ENCODE measurements around the gene MAP1S.
A peak's percentile ranks its signal among the peaks of the same experiment; 100 is the strongest.

The MAP1S gene

GRCh38 chr19:17687857-17688784 lies 31.2 kb upstream of the MAP1S start, which contains the start of gene UNC13A:
Gene UNC13A, minus strand, starts transcription at chr19:17688354. Its CDS starts 155 bp downstream, at chr19:17688199.
- DNase-seq: peak in 39 of 51 donors; percentile 4 to 76 (median 38)

GRCh38 chr19:17688853-17689595 lies 30.3 kb upstream of the MAP1S start:
- DNase-seq: no peak

GRCh38 chr19:17692566-17692965 lies 26.7 kb upstream of the MAP1S start:
- DNase-seq: no peak

GRCh38 chr19:17695198-17695597 lies 24.1 kb upstream of the MAP1S start:
- DNase-seq: no peak

- peak in 37 of 51 donors; percentile 3 to 69 (median 24) for DNase-seq
Measured at GRCh38 chr19:17703824-17704463, 15.3 kb upstream of the MAP1S start.

GRCh38 chr19:17706750-17707181 lies 12.5 kb upstream of the MAP1S start:
- peak in 37 of 51 donors; percentile 4 to 74 (median 37) for DNase-seq

- no peak for DNase-seq
Measured at GRCh38 chr19:17711851-17712250, 7.4 kb upstream of the MAP1S start.

GRCh38 chr19:17716309-17716929 lies 2.9 kb upstream of the MAP1S start:
- no peak for DNase-seq

GRCh38 chr19:17718550-17718946 lies 732 bp upstream of the MAP1S start:
- DNase-seq: no peak

GRCh38 chr19:17719730-17720400 lies 585 bp downstream of the MAP1S start:
- peak in 2 of 51 donors; percentile 11 to 53 for DNase-seq

- peak in 2 of 51 donors; percentile 17 to 53 for DNase-seq
Measured at GRCh38 chr19:17720440-17720839, 1.2 kb downstream of the MAP1S start.

- DNase-seq: no peak
Measured at GRCh38 chr19:17721111-17721628, 1.9 kb downstream of the MAP1S start.

GRCh38 chr19:17721821-17722220 lies 2.5 kb downstream of the MAP1S start:
- peak in 3 of 51 donors; percentile 11 to 21 (median 13) for DNase-seq

GRCh38 chr19:17722655-17723240 lies 3.5 kb downstream of the MAP1S start:
- no peak for DNase-seq

GRCh38 chr19:17724655-17725054 lies 5.4 kb downstream of the MAP1S start:
- no peak for DNase-seq

- DNase-seq: no peak
Measured at GRCh38 chr19:17725422-17726078, 6.3 kb downstream of the MAP1S start.

- DNase-seq: no peak
Measured at GRCh38 chr19:17726136-17726741, 7.0 kb downstream of the MAP1S start.

GRCh38 chr19:17726964-17727773 lies 7.9 kb downstream of the MAP1S start:
- DNase-seq: no peak

Measured in hypothalamus (tissue), 51 donors.